OCI-LY1 (cell line): Measurements from ENCODE around the gene UPK1B.

Experiments
- CTCF ChIP-seq: fragments of 200-600 bp; sonication (generic), shearing (Covaris generic); IDR thresholded peaks from 2 replicates; pipeline ENCODE4 v1.5.1; 2017; ENCODE audit warnings: mild to moderate bottlenecking, antibody characterized with exemption, low read length, moderate library complexity, mixed read lengths
- EZH2 ChIP-seq: fragments of 200-600 bp; sonication (generic), shearing (Covaris generic); IDR thresholded peaks from 2 replicates; pipeline ENCODE4 v1.8.0; 2017; ENCODE audit warnings: borderline replicate concordance, mixed run types, mild to moderate bottlenecking, antibody characterized with exemption, low read length, moderate library complexity, mixed read lengths

GRCh38 chr3:119243712-119244111, 70.3 kb downstream of the UPK1B start:
- no peak for TF ChIP-seq CTCF
- no peak for TF ChIP-seq EZH2
